ENCODE results near the gene CEP104. TPM values are rescaled to one million over a fixed set of nuclear protein-coding genes. Genes with fewer than 3 reads are reported as not detected.

CEP104 gene
- total RNA-seq, 1 experiment from 2014 or later, result 50.8 TPM

- intact Hi-C loops (cut with micrococcal nuclease; ENCODE audit: unreplicated experiment), result no loop called here
- no peak overlapping the region for H3K4me3 ChIP-seq (ENCODE audit: low read depth, low read length, poor library complexity, severe bottlenecking)
- peaks cover 35% of the 10 kb centered on the region for H3K36me3 ChIP-seq (ENCODE audit: insufficient read depth, low read length, poor library complexity, severe bottlenecking)
- CTCF ChIA-PET, result no interaction called here
- H3K27ac ChIP-seq (ENCODE audit: low read depth, low read length, poor library complexity, severe bottlenecking), result no peak overlapping the region
- TF ChIP-seq EZH2 (IDR thresholded peaks at IDR 0.05; ENCODE audit: borderline replicate concordance, low read depth, low read length, poor library complexity, severe bottlenecking), result no peak
- no peak for TF ChIP-seq CTCF (conservative IDR thresholded peaks at IDR 0.05; ENCODE audit: low read depth, low read length)
- no peaks in the 10 kb centered on the region for H3K9me3 ChIP-seq (ENCODE audit: low read depth, low read length, poor library complexity, severe bottlenecking)
- BruUV-seq (replicated peaks), result no TSS peak
- no peaks in the 10 kb centered on the region for H3K27me3 ChIP-seq (replicated peaks; ENCODE audit: insufficient read depth, low read depth, low read length, poor library complexity)
- POLR2A ChIA-PET (ENCODE audit: low non-redundant PET), result no interaction called here
- peaks cover under 1% of the 10 kb centered on the region for H3K4me1 ChIP-seq (ENCODE audit: insufficient read depth, low read length, poor library complexity, severe bottlenecking)
- DNase-seq (ENCODE audit: low spot score), result no peak
Measured at GRCh38 chr1:3777078-3777547, 79.9 kb downstream of the CEP104 start.

GRCh38 chr1:3776231-3776961 lies 80.6 kb downstream of the CEP104 start:
- no peak for DNase-seq (ENCODE audit: low spot score)
- CTCF ChIA-PET, result no interaction called here
- Histone ChIP-seq H3K4me1 (ENCODE audit: insufficient read depth, low read length, poor library complexity, severe bottlenecking) (peaks cover 7% of the 10 kb centered on the region), H3K36me3 (ENCODE audit: insufficient read depth, low read length, poor library complexity, severe bottlenecking) (peaks cover 28% of the 10 kb centered on the region), H3K27me3 (replicated peaks; ENCODE audit: insufficient read depth, low read depth, low read length, poor library complexity) (no peaks in the 10 kb centered on the region), H3K27ac (ENCODE audit: low read depth, low read length, poor library complexity, severe bottlenecking) (no peak overlapping the region), H3K9me3 (ENCODE audit: low read depth, low read length, poor library complexity, severe bottlenecking) (no peaks in the 10 kb centered on the region), H3K4me3 (ENCODE audit: low read depth, low read length, poor library complexity, severe bottlenecking) (no peak overlapping the region)
- BruUV-seq (replicated peaks), result no TSS peak
- intact Hi-C loops (cut with micrococcal nuclease; ENCODE audit: unreplicated experiment), result no loop called here
- TF ChIP-seq CTCF (conservative IDR thresholded peaks at IDR 0.05; ENCODE audit: low read depth, low read length), result no peak
- TF ChIP-seq EZH2 (IDR thresholded peaks at IDR 0.05; ENCODE audit: borderline replicate concordance, low read depth, low read length, poor library complexity, severe bottlenecking), result no peak
- POLR2A ChIA-PET (ENCODE audit: low non-redundant PET), result no interaction called here

- H3K36me3 ChIP-seq (ENCODE audit: insufficient read depth, low read length, poor library complexity, severe bottlenecking), result peaks cover 21% of the 10 kb centered on the region
- TF ChIP-seq CTCF (conservative IDR thresholded peaks at IDR 0.05; ENCODE audit: low read depth, low read length) (peak; percentile 58), EZH2 (IDR thresholded peaks at IDR 0.05; ENCODE audit: borderline replicate concordance, low read depth, low read length, poor library complexity, severe bottlenecking) (no peak)
- peak; percentile 52 for DNase-seq (ENCODE audit: low spot score)
- ChIA-PET CTCF (no interaction called here), POLR2A (ENCODE audit: low non-redundant PET) (no interaction called here)
- BruUV-seq (replicated peaks), result no TSS peak
- H3K4me1 ChIP-seq (ENCODE audit: insufficient read depth, low read length, poor library complexity, severe bottlenecking), result peaks cover 9% of the 10 kb centered on the region
- H3K9me3 ChIP-seq (ENCODE audit: low read depth, low read length, poor library complexity, severe bottlenecking), result no peaks in the 10 kb centered on the region
- intact Hi-C loops (cut with micrococcal nuclease; ENCODE audit: unreplicated experiment), result no loop called here
- H3K27ac ChIP-seq (ENCODE audit: low read depth, low read length, poor library complexity, severe bottlenecking), result no peak overlapping the region
- H3K27me3 ChIP-seq (replicated peaks; ENCODE audit: insufficient read depth, low read depth, low read length, poor library complexity), result no peaks in the 10 kb centered on the region
- H3K4me3 ChIP-seq (ENCODE audit: low read depth, low read length, poor library complexity, severe bottlenecking), result no peak overlapping the region
Measured at GRCh38 chr1:3775490-3776230, 81.4 kb downstream of the CEP104 start.
